HCT116 (cell line): ENCODE results near the gene CTNNA1. TPM values are rescaled to one million over a fixed set of nuclear protein-coding genes. Genes with fewer than 3 reads are reported as not detected.

Experiments used
- ATAC-seq: fragments of 200-7000 bp; cut with Tn5 transposase; 2 replicates; pipeline ENCODE4 v1.9.1; 2020; ENCODE audit warnings: mild to moderate bottlenecking, moderate library complexity
- BruUV-seq: library from RNA; stranded (reverse); fragments of 400-500 nt; replicated peaks from 2 replicates; lab custom pipeline; 2021; lab: Mats Ljungman, UMichigan
- CTCF ChIA-PET: fragments of 300-600 bp; sonication (Branson Sonifier 250); formaldehyde crosslinking; loops from one replicate; lab custom pipeline; 2021; ENCODE audit warnings: antibody characterized with exemption; lab: Charles Lee
- POLR2A ChIA-PET: fragments of 300-600, 350-600 bp; sonication (Branson Sonifier 250); formaldehyde crosslinking; loops from one replicate; lab custom pipeline; 2021; ENCODE audit warnings: antibody characterized with exemption; lab: Charles Lee
- RAD21 ChIA-PET, 2 experiments: fragments of 300-600 bp; sonication (Branson Sonifier 250); formaldehyde crosslinking; loops; one replicate each; lab custom pipeline; 2023; ENCODE audit warnings: low total read pairs in 2 of 2; ENCODE audit not compliant: uncharacterized antibody in 2 of 2, unreplicated experiment in 2 of 2, low non-redundant PET in 1 of 2; lab: Charles Lee
- DNase-seq: peaks from one replicate; pipeline ENCODE4 v3.0.0-alpha.2; 2010; ENCODE audit warnings: low read depth, low spot score
- H2AFZ ChIP-seq: fragments of 200-600 bp; shearing (Covaris generic), sonication (generic); 2 replicates; pipeline ENCODE4 v1.6.1; 2017; ENCODE audit warnings: low read depth, mixed run types, mixed read lengths, antibody characterized with exemption, low read length; ENCODE audit not compliant: poor library complexity, severe bottlenecking
- H3K27ac ChIP-seq: 2 replicates; pipeline ENCODE4 v1.5.1; 2012; ENCODE audit warnings: low read depth, low read length
- H3K27me3 ChIP-seq: fragments of 200-600 bp; sonication (generic); 2 replicates; pipeline ENCODE4 v1.6.1; 2016; ENCODE audit warnings: mixed run types, low read length, mixed read lengths; ENCODE audit not compliant: insufficient read depth
- H3K36me3 ChIP-seq, 2 experiments: fragments of 200-500 bp in 1 of 2; fragments of 200-600 bp in 1 of 2; sonication (Bioruptor generic) in 1 of 2; sonication (generic) in 1 of 2; 2 replicates each; pipeline versions ENCODE4 v1.5.1 to v1.6.1; 2014 to 2016; ENCODE audit warnings: low read length in 2 of 2, inconsistent platforms in 1 of 2, mixed read lengths in 1 of 2, mixed run types in 1 of 2; ENCODE audit not compliant: insufficient read depth in 2 of 2, control insufficient read depth in 1 of 2
- H3K4me1 ChIP-seq, 2 experiments: fragments of 200-600 bp in 1 of 2; sonication (generic) in 1 of 2; 2 replicates each; pipeline versions ENCODE4 v1.5.1 to v1.6.1; 2012 to 2017; ENCODE audit warnings: low read length in 2 of 2, inconsistent platforms in 1 of 2, mild to moderate bottlenecking in 1 of 2, mixed read lengths in 1 of 2, mixed run types in 1 of 2, moderate library complexity in 1 of 2; ENCODE audit not compliant: insufficient read depth in 2 of 2, control insufficient read depth in 1 of 2
- H3K4me2 ChIP-seq: fragments of 200-600 bp; sonication (generic); 2 replicates; pipeline ENCODE4 v1.6.1; 2017; ENCODE audit warnings: mixed run types, low read length, mixed read lengths
- H3K4me3 ChIP-seq, 2 experiments: fragments of 200-600 bp in 1 of 2; sonication (generic) in 1 of 2; replicated peaks in 1 of 2; 2 replicates each; pipeline ENCODE4 v1.5.1; 2011 to 2016; ENCODE audit warnings: low read length in 2 of 2, control low read depth in 1 of 2, low read depth in 1 of 2, mild to moderate bottlenecking in 1 of 2, mixed read lengths in 1 of 2, mixed run types in 1 of 2
- H3K79me2 ChIP-seq: fragments of 200-600 bp; sonication (generic); 2 replicates; pipeline ENCODE4 v1.6.1; 2017; ENCODE audit warnings: mild to moderate bottlenecking, mixed run types, low read length, moderate library complexity, mixed read lengths; ENCODE audit not compliant: insufficient read depth
- H3K9ac ChIP-seq: fragments of 200-600 bp; sonication (generic); 2 replicates; pipeline ENCODE4 v1.6.1; 2016; ENCODE audit warnings: low read length, mixed read lengths
- H3K9me2 ChIP-seq: fragments of 200-600 bp; sonication (generic), shearing (Covaris generic); 2 replicates; pipeline ENCODE4 v1.6.1; 2017; ENCODE audit warnings: mixed run types, mild to moderate bottlenecking, moderate library complexity; ENCODE audit not compliant: insufficient read depth
- H3K9me3 ChIP-seq, 2 experiments: fragments of 200-500 bp in 1 of 2; fragments of 200-600 bp in 1 of 2; sonication (Bioruptor generic) in 1 of 2; sonication (generic) in 1 of 2; 2 replicates each; pipeline ENCODE4 v1.6.1; 2014 to 2017; ENCODE audit warnings: low read length in 2 of 2, mixed read lengths in 2 of 2, inconsistent platforms in 1 of 2, low read depth in 1 of 2, mild to moderate bottlenecking in 1 of 2, mixed run types in 1 of 2, moderate library complexity in 1 of 2; ENCODE audit not compliant: control insufficient read depth in 1 of 2, insufficient read depth in 1 of 2
- H4K20me1 ChIP-seq: fragments of 200-600 bp; sonication (generic), shearing (Covaris generic); 2 replicates; pipeline ENCODE4 v1.6.1; 2017; ENCODE audit warnings: mixed run types, mild to moderate bottlenecking, moderate library complexity; ENCODE audit not compliant: insufficient read depth
- CBX3 ChIP-seq: IDR thresholded peaks from 2 replicates; pipeline ENCODE4 v1.6.1; 2012; ENCODE audit warnings: low read depth
- CEBPB ChIP-seq: IDR thresholded peaks from 2 replicates; pipeline ENCODE4 v1.6.1; 2012; ENCODE audit warnings: low read depth
- ELF1 ChIP-seq: IDR thresholded peaks from 2 replicates; pipeline ENCODE4 v1.6.1; 2012; ENCODE audit warnings: low read depth, borderline replicate concordance
- FOSL1 ChIP-seq: IDR thresholded peaks from 2 replicates; pipeline ENCODE4 v1.6.1; 2012; ENCODE audit warnings: low read depth
- MAX ChIP-seq: IDR thresholded peaks from 2 replicates; pipeline ENCODE4 v1.6.1; 2012
- POLR2A ChIP-seq: IDR thresholded peaks from 2 replicates; pipeline ENCODE4 v1.7.0; 2011; ENCODE audit warnings: borderline replicate concordance; ENCODE audit not compliant: insufficient read depth, insufficient read length; ENCODE audit errors: extremely low read depth
- RAD21 ChIP-seq: IDR thresholded peaks from 2 replicates; pipeline ENCODE4 v1.6.1; 2012; ENCODE audit warnings: low read depth, mild to moderate bottlenecking
- SIN3A ChIP-seq: IDR thresholded peaks from 2 replicates; pipeline ENCODE4 v1.6.1; 2012; ENCODE audit warnings: low read depth
- SRF ChIP-seq: IDR thresholded peaks from 2 replicates; pipeline ENCODE4 v1.6.1; 2012; ENCODE audit warnings: low read depth
- TCF7L2 ChIP-seq: IDR thresholded peaks from 2 replicates; pipeline ENCODE4 v1.7.0; 2011; ENCODE audit warnings: borderline replicate concordance, inconsistent platforms; ENCODE audit not compliant: insufficient read depth, insufficient read length; ENCODE audit errors: extremely low read depth
- ZFX ChIP-seq: fragments of 450-650 bp; IDR thresholded peaks from 2 replicates; pipeline ENCODE4 v1.6.1; 2017
- ZNF274 ChIP-seq: fragments of 200-500 bp; sonication (Bioruptor generic); IDR thresholded peaks from 2 replicates; pipeline ENCODE4 v1.6.1; 2014; ENCODE audit warnings: mild to moderate bottlenecking, low read depth, low read length, inconsistent platforms
- intact Hi-C: fragments of 100-400 bp; cut with micrococcal nuclease; formaldehyde crosslinking; loops from 2 replicates; pipeline ENCODE4 v1.10.0; 2022
- total RNA-seq: library from RNA; stranded (reverse); gene quantifications from one replicate; pipeline ENCODE4 v1.2.1, GENCODE V29; 2021; ENCODE audit not compliant: unreplicated experiment

The CTNNA1 gene
- total RNA-seq, 1 experiment from 2014 or later = 313 TPM

GRCh38 chr5:138763037-138763778, 10.0 kb downstream of the CTNNA1 start:
- ChIA-PET POLR2A (interaction anchor here (0.7 kb wide), 1 partner anchor 187 kb away, joined by 3 read pairs; no protein-coding TSS in a partner anchor), CTCF (interaction anchor here (2.2 kb wide), 1 partner anchor 26 kb away, joined by 10 read pairs; no protein-coding TSS in a partner anchor), RAD21 (interaction anchor here in 1 of 2 experiments (0.5 kb wide), 1 partner anchor 32 kb away, joined by 3 read pairs; no protein-coding TSS in a partner anchor)
- intact Hi-C loops = no loop called here
- H4K20me1 ChIP-seq = peaks cover 12% of the 10 kb centered on the region; the same call in 1 of the 2 replicates
- no TSS peak for BruUV-seq
- ATAC-seq = no peak
- H2AFZ ChIP-seq = no peak overlapping the region
- H3K4me2 ChIP-seq = no peak overlapping the region
- H3K9me3 ChIP-seq = no peaks in the 10 kb centered on the region
- no peak for DNase-seq
- no peak overlapping the region for H3K9ac ChIP-seq
- no peak overlapping the region for H3K4me3 ChIP-seq
- H3K27me3 ChIP-seq = no peaks in the 10 kb centered on the region
- H3K9me2 ChIP-seq = no peaks in the 10 kb centered on the region
- peaks cover 2 to 15% of the 10 kb centered on the region in 2 experiments; a peak in 2 of 4 replicates for H3K36me3 ChIP-seq
- peaks cover 95% of the 10 kb centered on the region for H3K79me2 ChIP-seq
- TF ChIP-seq ELF1 = no peak
- H3K4me1 ChIP-seq = no peaks in the 10 kb centered on the region; a peak in 1 of 4 replicates
- no peak overlapping the region for H3K27ac ChIP-seq

GRCh38 chr5:138770291-138770690, 17.1 kb downstream of the CTNNA1 start:
- H3K9me3 ChIP-seq = no peaks in the 10 kb centered on the region
- no peaks in the 10 kb centered on the region for H3K36me3 ChIP-seq
- H3K27ac ChIP-seq = no peak overlapping the region
- H4K20me1 ChIP-seq = peaks cover 11% of the 10 kb centered on the region
- RAD21 ChIA-PET = no interaction called here
- no peak for ATAC-seq
- H3K4me2 ChIP-seq = no peak overlapping the region
- BruUV-seq = no TSS peak
- no peak overlapping the region for H3K4me3 ChIP-seq
- no peaks in the 10 kb centered on the region for H3K4me1 ChIP-seq
- TF ChIP-seq ELF1 (no peak), RAD21 (no peak), ZFX (no peak), CEBPB (no peak), TCF7L2 (no peak), POLR2A (no peak), SRF (no peak), ZNF274 (no peak), CBX3 (no peak), FOSL1 (no peak), MAX (no peak), SIN3A (no peak)
- CTCF ChIA-PET = no interaction called here
- no peaks in the 10 kb centered on the region for H3K9me2 ChIP-seq
- intact Hi-C loops = no loop called here
- H3K79me2 ChIP-seq = peaks cover 97% of the 10 kb centered on the region
- DNase-seq = no peak
- no peak overlapping the region for H2AFZ ChIP-seq
- POLR2A ChIA-PET = no interaction called here
- H3K27me3 ChIP-seq = no peaks in the 10 kb centered on the region
- H3K9ac ChIP-seq = no peak overlapping the region
